Esophagus muscularis mucosa (tissue), 4 donors: ENCODE data around the gene XG. TPM values are rescaled to one million over a fixed set of nuclear protein-coding genes. Genes with fewer than 3 reads are reported as not detected.

Experiments used
- DNase-seq: peaks from one replicate; pipeline ENCODE4 v3.0.0-alpha.2; 2017; ENCODE audit errors: extremely low spot score
- H3K27ac ChIP-seq, 4 donors: fragments of 200-600 bp; sonication (generic); replicated peaks in 1 of 4; 1 replicate in 3 of 4; 2 replicates in 1 of 4; pipeline ENCODE4 v1.5.1; 2016 to 2019; ENCODE audit warnings: mild to moderate bottlenecking in 1 of 4
- H3K27me3 ChIP-seq, 4 donors: fragments of 200-600 bp; sonication (generic); one replicate each; pipeline versions ENCODE4 v1.5.1 to v1.6.0; 2016 to 2019
- H3K36me3 ChIP-seq, 4 donors: fragments of 200-600 bp; sonication (generic); one replicate each; pipeline ENCODE4 v1.5.1; 2016 to 2019
- H3K4me1 ChIP-seq, 4 donors: fragments of 200-600 bp; sonication (generic); one replicate each; pipeline ENCODE4 v1.5.1; 2016 to 2019
- H3K4me3 ChIP-seq, 4 donors: fragments of 200-600 bp; sonication (generic); 1 replicate in 2 of 4; 2 replicates in 2 of 4; pipeline ENCODE4 v1.5.1; 2016 to 2019; ENCODE audit warnings: mild to moderate bottlenecking in 4 of 4, moderate library complexity in 1 of 4
- H3K9me3 ChIP-seq, 4 donors: fragments of 200-600 bp; sonication (generic); 1 replicate in 3 of 4; 2 replicates in 1 of 4; pipeline ENCODE4 v1.5.1; 2016 to 2019
- EP300 ChIP-seq: sonication (generic); formaldehyde crosslinking; IDR thresholded peaks from one replicate; pipeline ENCODE4 v1.6.1; 2017; ENCODE audit warnings: antibody characterized with exemption
- POLR2A ChIP-seq: fragments of 450-650 bp; IDR thresholded peaks from one replicate; pipeline ENCODE4 v1.6.1; 2017; ENCODE audit warnings: antibody characterized with exemption, moderate library complexity, mild to moderate bottlenecking, low read depth
- POLR2AphosphoS5 ChIP-seq, 2 donors: sonication (generic); formaldehyde crosslinking; IDR thresholded peaks; one replicate each; pipeline ENCODE4 v1.6.1; 2017; ENCODE audit warnings: antibody characterized with exemption in 2 of 2
- WGBS: methylation state at CpG from one replicate; pipeline ENCODE4 v1.1.5; 2018; 5-methylcytosine and 5-hydroxymethylcytosine counted together
- intact Hi-C: fragments of 100-400 bp; cut with DNase I; formaldehyde crosslinking; loops from one replicate; pipeline ENCODE4 v1.15.1; 2023
- total RNA-seq, 4 donors: library from RNA; depleted of rRNA; stranded (reverse); fragments of >200 nt; gene quantifications; one replicate each; pipeline versions ENCODE4 v1.1.0 to v1.2.1, GENCODE V29; 2016
- TF ChIP-seq, protein P1 (sequence below), 3 experiments: fragments of 200-600 bp in 2 of 3; fragments of 450-650 bp in 1 of 3; sonication (generic) in 2 of 3; IDR thresholded peaks; one replicate each; pipeline ENCODE4 v1.5.1; 2017 to 2019; ENCODE audit warnings: antibody characterized with exemption in 3 of 3, mild to moderate bottlenecking in 2 of 3, moderate library complexity in 1 of 3

XG gene
- total RNA-seq, 4 donors from 2014 or later: 0.39 to 0.83 (median 0.40) TPM; not detected in 1

DNA sequence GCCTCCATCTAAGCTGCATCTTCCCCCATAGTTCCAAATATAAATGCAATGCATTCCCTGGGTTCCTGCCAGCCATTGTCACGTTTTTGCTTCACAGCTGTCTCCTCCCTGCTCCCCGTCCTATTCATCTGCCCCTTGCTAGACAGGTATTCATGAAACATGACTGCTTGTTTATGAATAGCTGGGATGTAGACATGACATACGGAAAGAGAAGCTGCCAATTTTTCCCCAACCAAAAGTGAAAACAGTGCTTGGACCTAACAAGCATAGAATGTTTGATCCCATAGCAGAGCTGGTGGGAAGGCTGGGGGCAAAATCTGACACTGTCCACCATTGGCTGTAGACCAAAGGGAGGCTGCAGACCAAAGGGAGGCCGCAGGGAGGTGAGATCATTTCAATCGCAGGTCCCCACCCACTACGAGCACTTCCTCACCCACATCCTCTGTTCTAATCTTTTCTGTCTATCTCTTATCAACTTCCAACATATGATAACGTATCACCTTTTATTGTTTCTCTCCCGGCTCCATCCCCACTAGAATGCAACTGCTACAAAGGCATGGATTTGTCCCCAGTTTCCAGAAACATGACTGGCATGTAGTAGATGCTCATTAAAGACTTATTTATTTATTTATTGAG, 68.4 kb downstream of the XG start:
- 60% methylated on average over 8 of the region's 8 CpGs for whole genome bisulfite sequencing

DNA sequence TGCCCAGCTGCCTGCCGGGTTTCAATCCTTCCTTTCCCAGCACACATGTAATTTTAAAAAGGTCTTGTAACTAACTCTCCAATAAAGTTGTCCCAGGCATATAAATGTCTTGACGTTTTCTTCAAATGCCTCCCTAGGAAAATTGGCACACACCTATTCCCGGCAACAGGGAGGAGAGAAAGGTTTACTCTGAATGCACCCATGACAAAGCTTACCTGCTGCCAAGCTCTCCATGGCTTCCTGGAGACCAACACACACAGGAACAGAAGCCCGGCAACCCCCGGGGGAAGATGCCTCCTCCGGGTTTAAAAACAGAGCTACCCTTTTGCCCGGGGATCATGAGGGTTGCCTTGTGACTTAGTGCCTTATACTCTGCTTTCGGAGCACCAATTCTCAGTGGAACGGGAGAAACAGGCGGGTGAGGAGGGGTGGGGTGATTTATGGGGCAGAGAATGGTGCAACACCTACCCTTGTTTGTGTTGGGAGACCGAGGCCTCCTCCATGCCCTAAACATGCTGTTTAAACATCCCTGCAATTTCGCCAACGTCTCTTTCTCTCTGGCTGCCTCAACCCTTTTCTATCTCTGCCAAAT, 72.1 kb downstream of the XG start:
- TF ChIP-seq, protein P1, sequence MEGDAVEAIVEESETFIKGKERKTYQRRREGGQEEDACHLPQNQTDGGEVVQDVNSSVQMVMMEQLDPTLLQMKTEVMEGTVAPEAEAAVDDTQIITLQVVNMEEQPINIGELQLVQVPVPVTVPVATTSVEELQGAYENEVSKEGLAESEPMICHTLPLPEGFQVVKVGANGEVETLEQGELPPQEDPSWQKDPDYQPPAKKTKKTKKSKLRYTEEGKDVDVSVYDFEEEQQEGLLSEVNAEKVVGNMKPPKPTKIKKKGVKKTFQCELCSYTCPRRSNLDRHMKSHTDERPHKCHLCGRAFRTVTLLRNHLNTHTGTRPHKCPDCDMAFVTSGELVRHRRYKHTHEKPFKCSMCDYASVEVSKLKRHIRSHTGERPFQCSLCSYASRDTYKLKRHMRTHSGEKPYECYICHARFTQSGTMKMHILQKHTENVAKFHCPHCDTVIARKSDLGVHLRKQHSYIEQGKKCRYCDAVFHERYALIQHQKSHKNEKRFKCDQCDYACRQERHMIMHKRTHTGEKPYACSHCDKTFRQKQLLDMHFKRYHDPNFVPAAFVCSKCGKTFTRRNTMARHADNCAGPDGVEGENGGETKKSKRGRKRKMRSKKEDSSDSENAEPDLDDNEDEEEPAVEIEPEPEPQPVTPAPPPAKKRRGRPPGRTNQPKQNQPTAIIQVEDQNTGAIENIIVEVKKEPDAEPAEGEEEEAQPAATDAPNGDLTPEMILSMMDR (IDR thresholded peaks at IDR 0.05): no peak
- TF ChIP-seq EP300 (no peak), POLR2A (no peak), POLR2AphosphoS5 (IDR thresholded peaks at IDR 0.05) (no peak)

More for the DNA sequence above, 68.4 kb downstream of the XG start:
- no peak for DNase-seq
- no peak for TF ChIP-seq POLR2A
- TF ChIP-seq, protein P1 (IDR thresholded peaks at IDR 0.05): no peak
- no peak for TF ChIP-seq EP300
- TF ChIP-seq POLR2AphosphoS5 (IDR thresholded peaks at IDR 0.05): no peak
- intact Hi-C loops: no loop called here
- Histone ChIP-seq H3K36me3 (no peaks in the 10 kb centered on the region), H3K27ac (no peak overlapping the region), H3K27me3 (no peaks in the 10 kb centered on the region), H3K4me3 (no peak overlapping the region), H3K4me1 (no peaks in the 10 kb centered on the region), H3K9me3 (no peaks in the 10 kb centered on the region)

DNA sequence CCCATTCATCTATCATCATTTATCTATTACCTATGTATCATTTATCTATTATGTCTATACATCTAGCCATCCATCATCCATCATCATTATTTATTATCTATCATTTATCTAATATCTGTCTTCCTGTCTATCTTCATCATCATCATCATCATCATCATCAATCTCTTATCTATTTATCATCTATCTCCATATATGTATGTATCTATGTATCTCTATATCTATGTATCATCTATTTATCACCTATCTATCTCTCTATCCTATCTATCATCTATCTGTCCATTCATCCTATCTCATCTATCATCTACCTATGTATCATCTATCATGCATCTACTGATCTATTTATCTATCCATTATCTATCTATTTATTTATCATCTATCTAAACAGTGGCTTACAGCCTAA, 73.0 kb downstream of the XG start:
- H3K27ac ChIP-seq: no peak overlapping the region
- TF ChIP-seq EP300 (no peak), POLR2A (no peak), POLR2AphosphoS5 (IDR thresholded peaks at IDR 0.05) (no peak)
- TF ChIP-seq, protein P1 (IDR thresholded peaks at IDR 0.05): no peak
- intact Hi-C loops: no loop called here
- H3K4me1 ChIP-seq: peaks cover 0 to 17% (median 13%) of the 10 kb centered on the region in 4 donors
- peaks cover 0 to 18% (median 5%) of the 10 kb centered on the region in 4 donors for H3K27me3 ChIP-seq
- no peaks in the 10 kb centered on the region for H3K9me3 ChIP-seq
- H3K4me3 ChIP-seq: no peak overlapping the region
- no peaks in the 10 kb centered on the region for H3K36me3 ChIP-seq
- DNase-seq: no peak

More for the DNA sequence above, 72.1 kb downstream of the XG start:
- Histone ChIP-seq H3K4me3 (no peak overlapping the region), H3K36me3 (no peaks in the 10 kb centered on the region), H3K27me3 (peaks cover 0 to 8% (median under 1%) of the 10 kb centered on the region in 4 donors), H3K27ac (no peak overlapping the region), H3K4me1 (peaks cover 0 to 7% (median 3%) of the 10 kb centered on the region in 4 donors), H3K9me3 (no peaks in the 10 kb centered on the region)
- DNase-seq: no peak
- 53% methylated on average over 13 of the region's 13 CpGs for WGBS
- intact Hi-C loops: no loop called here

DNA sequence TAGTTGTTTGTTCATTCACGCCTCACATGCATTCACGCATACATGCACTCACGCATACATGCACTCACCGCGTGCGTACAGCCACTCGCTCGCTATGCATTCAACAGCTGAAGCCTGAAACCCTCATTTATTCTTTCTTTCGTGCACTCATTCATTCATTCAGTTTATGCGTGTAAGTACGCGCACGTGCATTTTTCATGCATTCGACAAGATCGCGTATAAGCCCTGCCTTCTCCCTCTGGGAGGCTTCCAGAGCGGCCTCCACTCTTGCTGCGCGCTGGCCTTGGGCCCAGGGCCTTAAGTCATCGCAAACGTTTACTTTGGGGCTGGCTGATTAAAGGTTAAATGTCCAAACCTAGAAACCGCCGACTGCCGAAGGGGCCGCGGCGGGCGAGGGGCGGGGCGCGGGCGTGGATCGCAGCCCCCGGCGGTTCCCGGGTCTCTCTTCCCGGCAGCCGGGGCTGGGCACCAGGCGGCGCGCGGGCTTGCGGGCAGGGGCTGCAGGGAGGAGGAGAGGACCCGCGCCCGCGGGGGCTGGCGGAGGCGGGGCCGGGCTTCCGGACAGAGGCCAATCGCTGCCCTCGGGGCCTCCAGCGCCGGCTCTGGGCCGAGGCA, 76.6 kb downstream of the XG start, which contains the start of gene GYG2:
TSS of gene GYG2 (plus strand) at position 587 of the 615 bp plus-strand sequence. CDS start 1,259 bp downstream, outside the sequence.
- Histone ChIP-seq H3K4me1 (peaks cover 0 to 18% (median 14%) of the 10 kb centered on the region in 4 donors), H3K27me3 (peaks cover 0 to 27% (median 6%) of the 10 kb centered on the region in 4 donors), H3K36me3 (no peaks in the 10 kb centered on the region), H3K4me3 (peak within 1 kb of the TSS; percentile 49 to 61 (median 51)), H3K9me3 (no peaks in the 10 kb centered on the region), H3K27ac (no peak within 1 kb of the TSS)
- intact Hi-C loops: no loop called here
- TF ChIP-seq POLR2AphosphoS5 (IDR thresholded peaks at IDR 0.05): no peak
- TF ChIP-seq EP300: no peak
- TF ChIP-seq, protein P1 (IDR thresholded peaks at IDR 0.05): no peak
- TF ChIP-seq POLR2A: no peak
- WGBS: 32% methylated on average over 23 of the region's 56 CpGs
- no peak for DNase-seq
